Measurements from ENCODE around the gene SLC9C2.
"Not testable (repeated sequence)": the region's sequence is repeated elsewhere in the genome, so short reads cannot be mapped to it uniquely, and the experiment has no call there.

Gene SLC9C2

GRCh38 chr1:173520799-173521198, 82.1 kb downstream of the SLC9C2 start:
- Histone ChIP-seq H3K36me3 (ENCODE audit: insufficient read depth, low read length) (no peaks in the 10 kb centered on the region), H3K9ac (ENCODE audit: low read length) (no peak overlapping the region), H3K4me1 (ENCODE audit: insufficient read depth, low read length) (no peaks in the 10 kb centered on the region), H3K27ac (ENCODE audit: low read depth, low read length) (no peak overlapping the region), H3K4me3 (ENCODE audit: low read depth in 1 of 2, low read length in 2 of 2) (no peak overlapping the region), H3K27me3 (ENCODE audit: control insufficient read depth in 1 of 2, insufficient read depth in 2 of 2, low read length in 2 of 2) (no peaks in the 10 kb centered on the region), H3K9me3 (ENCODE audit: low read length) (no peaks in the 10 kb centered on the region)

DNA sequence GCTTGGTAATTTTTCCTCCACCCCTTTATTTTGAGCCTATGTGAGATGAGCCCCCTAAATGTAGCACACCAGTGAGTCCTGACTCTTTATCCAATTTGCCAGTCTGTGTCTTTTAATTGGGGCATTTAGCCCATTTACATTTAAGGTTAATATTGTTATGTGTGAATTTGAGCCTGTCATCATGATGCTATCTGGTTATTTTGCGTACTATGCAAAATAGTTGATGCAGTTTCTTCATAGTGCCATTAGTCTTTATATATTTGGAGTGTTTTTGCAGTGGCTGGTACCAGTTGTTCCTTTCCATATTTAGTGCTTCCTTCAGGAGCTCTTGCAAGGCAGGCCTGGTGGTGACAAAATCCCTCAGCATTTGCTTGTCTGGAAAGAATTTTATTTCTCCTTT, 88.4 kb downstream of the SLC9C2 start:
- H3K27ac ChIP-seq (ENCODE audit: low read depth, low read length) = not testable (repeated sequence)

GRCh38 chr1:173509797-173510196, 93.1 kb downstream of the SLC9C2 start:
- Histone ChIP-seq H3K27ac (ENCODE audit: low read depth, low read length) (no peak overlapping the region), H3K9me3 (ENCODE audit: low read length) (no peaks in the 10 kb centered on the region), H3K27me3 (ENCODE audit: control insufficient read depth in 1 of 2, insufficient read depth in 2 of 2, low read length in 2 of 2) (no peaks in the 10 kb centered on the region)

More for the DNA sequence above, 88.4 kb downstream of the SLC9C2 start:
- not testable (repeated sequence) for H3K4me3 ChIP-seq (ENCODE audit: low read depth in 1 of 2, low read length in 2 of 2); H3K36me3 ChIP-seq (ENCODE audit: insufficient read depth, low read length); H3K9me3 ChIP-seq (ENCODE audit: low read length); H3K27me3 ChIP-seq (ENCODE audit: control insufficient read depth in 1 of 2, insufficient read depth in 2 of 2, low read length in 2 of 2); H3K4me1 ChIP-seq (ENCODE audit: insufficient read depth, low read length); H3K9ac ChIP-seq (ENCODE audit: low read length)

DNA sequence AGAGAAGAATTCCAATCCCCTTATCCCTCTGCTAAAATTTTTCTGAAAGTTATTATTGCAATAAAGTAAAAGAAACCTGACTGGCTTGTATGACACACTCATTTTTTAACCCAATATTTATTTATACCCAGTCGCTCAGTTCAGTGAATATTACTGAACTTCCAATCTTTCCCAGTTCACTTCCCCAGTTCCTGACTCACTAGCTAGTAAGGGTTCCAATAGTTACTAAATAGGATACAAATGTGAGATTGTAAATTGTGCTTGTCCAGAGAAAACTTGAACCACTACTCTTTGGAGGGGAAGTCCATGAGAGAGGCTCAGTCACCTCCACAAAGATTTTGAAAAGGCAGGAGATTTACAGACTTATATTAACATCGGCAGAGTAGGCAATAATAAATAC, 94.3 kb downstream of the SLC9C2 start:
- Histone ChIP-seq H3K4me1 (ENCODE audit: insufficient read depth, low read length) (peaks cover 6% of the 10 kb centered on the region), H3K27me3 (ENCODE audit: control insufficient read depth in 1 of 2, insufficient read depth in 2 of 2, low read length in 2 of 2) (no peaks in the 10 kb centered on the region), H3K36me3 (ENCODE audit: insufficient read depth, low read length) (no peaks in the 10 kb centered on the region), H3K9ac (ENCODE audit: low read length) (no peak overlapping the region), H3K27ac (ENCODE audit: low read depth, low read length) (no peak overlapping the region), H3K4me3 (ENCODE audit: low read depth in 1 of 2, low read length in 2 of 2) (no peak overlapping the region), H3K9me3 (ENCODE audit: low read length) (no peaks in the 10 kb centered on the region)

More at GRCh38 chr1:173509797-173510196, 93.1 kb downstream of the SLC9C2 start:
- peaks cover 6% of the 10 kb centered on the region for H3K4me1 ChIP-seq (ENCODE audit: insufficient read depth, low read length)
- no peak overlapping the region for H3K9ac ChIP-seq (ENCODE audit: low read length)
- H3K36me3 ChIP-seq (ENCODE audit: insufficient read depth, low read length) = no peaks in the 10 kb centered on the region
- no peak overlapping the region for H3K4me3 ChIP-seq (ENCODE audit: low read depth in 1 of 2, low read length in 2 of 2)

DNA sequence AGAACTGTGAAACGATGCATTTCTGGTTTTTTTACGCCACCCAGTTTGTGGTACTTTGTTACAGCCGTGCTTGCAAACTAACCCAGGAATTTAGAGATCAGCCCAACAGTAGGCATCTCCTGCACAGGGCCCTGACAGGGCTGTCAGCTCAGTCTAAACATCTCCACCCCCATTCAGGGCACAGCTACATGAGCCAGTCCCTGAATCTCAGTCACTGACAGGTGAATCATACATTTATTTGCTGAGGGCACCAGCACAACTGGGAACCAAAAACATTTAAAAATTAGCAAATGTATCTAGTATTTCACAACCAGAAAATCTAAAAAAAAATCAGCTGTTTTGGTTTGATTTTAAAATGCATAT, 95.0 kb downstream of the SLC9C2 start:
- no peaks in the 10 kb centered on the region for H3K27me3 ChIP-seq (ENCODE audit: control insufficient read depth in 1 of 2, insufficient read depth in 2 of 2, low read length in 2 of 2)
- no peak overlapping the region for H3K4me3 ChIP-seq (ENCODE audit: low read depth in 1 of 2, low read length in 2 of 2)
- no peak overlapping the region for H3K9ac ChIP-seq (ENCODE audit: low read length)
- H3K4me1 ChIP-seq (ENCODE audit: insufficient read depth, low read length) = peaks cover 6% of the 10 kb centered on the region
- H3K27ac ChIP-seq (ENCODE audit: low read depth, low read length) = no peak overlapping the region
- no peaks in the 10 kb centered on the region for H3K9me3 ChIP-seq (ENCODE audit: low read length)
- H3K36me3 ChIP-seq (ENCODE audit: insufficient read depth, low read length) = no peaks in the 10 kb centered on the region

DNA sequence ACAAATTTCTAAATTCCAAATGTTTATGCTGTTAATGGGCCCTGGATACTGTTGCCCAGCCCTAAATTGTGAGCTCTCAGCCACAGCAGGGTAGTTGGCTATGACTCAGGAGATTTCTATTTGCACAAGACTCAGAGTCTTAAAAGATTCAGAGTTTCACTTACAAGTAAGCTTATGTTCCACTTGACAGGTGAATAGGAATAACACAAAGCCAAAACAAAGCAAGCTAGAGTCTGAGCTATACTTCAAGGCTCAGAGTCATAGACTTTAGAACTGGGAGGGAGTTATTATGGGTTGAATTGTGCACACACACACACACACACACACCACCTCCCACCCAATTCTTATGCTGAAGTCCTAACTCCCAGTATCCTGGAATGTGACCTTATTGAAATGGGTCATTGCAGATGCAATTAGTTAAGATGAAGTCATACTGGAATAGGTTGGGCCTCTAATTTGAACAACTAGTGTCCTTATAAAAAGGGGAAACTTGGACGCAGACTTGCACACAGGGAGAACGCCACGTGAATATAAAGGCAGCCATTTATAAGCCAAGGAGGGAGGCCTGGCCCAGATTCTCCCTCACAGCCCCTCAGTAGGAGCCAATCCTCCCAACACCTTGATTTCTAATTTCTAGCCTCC, 95.5 kb downstream of the SLC9C2 start:
- Histone ChIP-seq H3K27ac (ENCODE audit: low read depth, low read length) (no peak overlapping the region), H3K9ac (ENCODE audit: low read length) (no peak overlapping the region), H3K27me3 (ENCODE audit: control insufficient read depth in 1 of 2, insufficient read depth in 2 of 2, low read length in 2 of 2) (no peaks in the 10 kb centered on the region), H3K4me1 (ENCODE audit: insufficient read depth, low read length) (peaks cover 6% of the 10 kb centered on the region), H3K36me3 (ENCODE audit: insufficient read depth, low read length) (no peaks in the 10 kb centered on the region), H3K4me3 (ENCODE audit: low read depth in 1 of 2, low read length in 2 of 2) (no peak overlapping the region), H3K9me3 (ENCODE audit: low read length) (no peaks in the 10 kb centered on the region)

DNA sequence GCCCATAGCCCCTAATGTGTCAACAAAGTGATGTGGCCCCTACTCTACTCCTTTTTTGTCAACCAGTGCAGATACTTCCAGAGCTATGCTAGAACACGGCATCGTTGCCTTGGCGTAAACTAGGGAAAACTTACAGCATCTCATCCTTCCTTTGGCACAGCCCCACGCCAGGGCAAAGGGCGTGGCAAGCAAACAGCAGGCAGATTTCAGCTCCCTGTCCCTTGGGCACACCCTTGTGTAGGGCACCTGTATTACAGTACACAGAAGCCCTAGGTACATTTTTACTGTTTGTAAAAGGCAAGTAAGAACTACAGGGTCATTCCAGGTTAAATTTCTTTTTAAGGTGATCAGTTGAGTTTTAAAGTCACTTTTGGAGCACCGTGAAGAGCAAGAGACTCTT, 96.4 kb downstream of the SLC9C2 start:
- Histone ChIP-seq H3K9ac (ENCODE audit: low read length) (no peak overlapping the region), H3K27me3 (ENCODE audit: control insufficient read depth in 1 of 2, insufficient read depth in 2 of 2, low read length in 2 of 2) (no peaks in the 10 kb centered on the region), H3K9me3 (ENCODE audit: low read length) (no peaks in the 10 kb centered on the region), H3K36me3 (ENCODE audit: insufficient read depth, low read length) (no peaks in the 10 kb centered on the region), H3K4me3 (ENCODE audit: low read depth in 1 of 2, low read length in 2 of 2) (no peak overlapping the region), H3K27ac (ENCODE audit: low read depth, low read length) (no peak overlapping the region), H3K4me1 (ENCODE audit: insufficient read depth, low read length) (peaks cover 6% of the 10 kb centered on the region)

GRCh38 chr1:173505391-173505790, 97.5 kb downstream of the SLC9C2 start:
- H3K36me3 ChIP-seq (ENCODE audit: insufficient read depth, low read length) = no peaks in the 10 kb centered on the region
- no peak overlapping the region for H3K9ac ChIP-seq (ENCODE audit: low read length)
- H3K4me3 ChIP-seq (ENCODE audit: low read depth in 1 of 2, low read length in 2 of 2) = no peak overlapping the region
- H3K27me3 ChIP-seq (ENCODE audit: control insufficient read depth in 1 of 2, insufficient read depth in 2 of 2, low read length in 2 of 2) = no peaks in the 10 kb centered on the region
- H3K27ac ChIP-seq (ENCODE audit: low read depth, low read length) = no peak overlapping the region
- peaks cover 6% of the 10 kb centered on the region for H3K4me1 ChIP-seq (ENCODE audit: insufficient read depth, low read length)
- no peaks in the 10 kb centered on the region for H3K9me3 ChIP-seq (ENCODE audit: low read length)

GRCh38 chr1:173504268-173504667, 98.6 kb downstream of the SLC9C2 start:
- no peaks in the 10 kb centered on the region for H3K27me3 ChIP-seq (ENCODE audit: control insufficient read depth in 1 of 2, insufficient read depth in 2 of 2, low read length in 2 of 2)
- no peak overlapping the region for H3K27ac ChIP-seq (ENCODE audit: low read depth, low read length)
- H3K9ac ChIP-seq (ENCODE audit: low read length) = no peak overlapping the region
- no peaks in the 10 kb centered on the region for H3K36me3 ChIP-seq (ENCODE audit: insufficient read depth, low read length)
- no peak overlapping the region for H3K4me3 ChIP-seq (ENCODE audit: low read depth in 1 of 2, low read length in 2 of 2)
- H3K4me1 ChIP-seq (ENCODE audit: insufficient read depth, low read length) = peaks cover 6% of the 10 kb centered on the region
- H3K9me3 ChIP-seq (ENCODE audit: low read length) = no peaks in the 10 kb centered on the region

DNA sequence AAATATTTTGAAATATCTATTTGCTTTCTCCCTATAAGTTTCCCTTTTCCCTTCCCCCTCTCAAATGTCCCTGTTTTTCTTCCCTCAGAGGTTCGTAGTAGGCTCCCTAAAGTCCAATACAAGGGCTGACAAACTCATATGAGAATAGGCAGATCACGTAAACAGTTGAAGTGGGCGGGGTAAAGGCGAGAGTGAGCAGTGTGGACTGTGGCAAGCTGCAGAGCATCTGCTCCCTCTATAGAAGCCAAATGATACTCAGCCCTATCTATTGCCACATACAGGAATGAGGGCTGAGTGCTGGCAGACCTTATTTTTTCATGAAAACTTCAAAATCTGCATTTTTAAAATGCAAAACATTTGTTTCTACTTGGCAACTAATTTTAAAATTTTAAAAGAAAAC, 99.5 kb downstream of the SLC9C2 start:
- Histone ChIP-seq H3K4me3 (ENCODE audit: low read depth in 1 of 2, low read length in 2 of 2) (no peak overlapping the region), H3K9ac (ENCODE audit: low read length) (no peak overlapping the region), H3K27me3 (ENCODE audit: control insufficient read depth in 1 of 2, insufficient read depth in 2 of 2, low read length in 2 of 2) (no peaks in the 10 kb centered on the region), H3K27ac (ENCODE audit: low read depth, low read length) (no peak overlapping the region), H3K9me3 (ENCODE audit: low read length) (no peaks in the 10 kb centered on the region), H3K4me1 (ENCODE audit: insufficient read depth, low read length) (peaks cover 6% of the 10 kb centered on the region), H3K36me3 (ENCODE audit: insufficient read depth, low read length) (no peaks in the 10 kb centered on the region)

- H3K27me3 ChIP-seq (ENCODE audit: control insufficient read depth in 1 of 2, insufficient read depth in 2 of 2, low read length in 2 of 2) = no peaks in the 10 kb centered on the region
- H3K36me3 ChIP-seq (ENCODE audit: insufficient read depth, low read length) = no peaks in the 10 kb centered on the region
- H3K27ac ChIP-seq (ENCODE audit: low read depth, low read length) = no peak overlapping the region
- H3K9ac ChIP-seq (ENCODE audit: low read length) = no peak overlapping the region
- H3K9me3 ChIP-seq (ENCODE audit: low read length) = no peaks in the 10 kb centered on the region
- H3K4me3 ChIP-seq (ENCODE audit: low read depth in 1 of 2, low read length in 2 of 2) = no peak overlapping the region
- no peaks in the 10 kb centered on the region for H3K4me1 ChIP-seq (ENCODE audit: insufficient read depth, low read length)
Observed at GRCh38 chr1:173502104-173502503, 100.8 kb downstream of the SLC9C2 start.

DNA sequence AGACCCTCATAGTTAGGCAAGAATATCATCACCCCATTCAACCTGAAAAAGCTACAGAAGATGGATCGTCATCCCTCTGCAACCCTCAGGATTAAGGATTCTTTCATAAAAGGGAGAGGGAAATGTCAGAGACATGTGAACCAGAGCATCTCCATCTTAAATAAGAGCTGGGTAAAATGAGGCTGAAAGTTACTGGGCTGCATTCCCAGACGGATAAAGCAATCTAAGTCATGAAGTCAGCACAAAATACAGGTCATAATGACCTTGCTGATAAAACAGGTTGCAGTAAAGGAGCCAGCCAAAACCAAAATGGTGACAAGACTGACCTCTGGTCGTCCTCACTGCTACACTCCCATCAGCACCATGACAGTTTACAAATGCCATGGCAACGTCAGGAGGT, 103.1 kb downstream of the SLC9C2 start:
- Histone ChIP-seq H3K9me3 (ENCODE audit: low read length) (no peaks in the 10 kb centered on the region), H3K27me3 (ENCODE audit: control insufficient read depth in 1 of 2, insufficient read depth in 2 of 2, low read length in 2 of 2) (no peaks in the 10 kb centered on the region), H3K36me3 (ENCODE audit: insufficient read depth, low read length) (no peaks in the 10 kb centered on the region), H3K4me1 (ENCODE audit: insufficient read depth, low read length) (no peaks in the 10 kb centered on the region), H3K27ac (ENCODE audit: low read depth, low read length) (no peak overlapping the region), H3K4me3 (ENCODE audit: low read depth in 1 of 2, low read length in 2 of 2) (no peak overlapping the region), H3K9ac (ENCODE audit: low read length) (no peak overlapping the region)

All from muscle layer of colon (tissue), 2 donors.